T47D (cell line): Measurements from ENCODE around the gene OR52A1.
"Not testable (repeated sequence)": the region's sequence is repeated elsewhere in the genome, so short reads cannot be mapped to it uniquely, and the experiment has no call there.

Experiments
- DNase-seq, 2 experiments: peaks; one replicate each; pipeline versions ENCODE4 v3.0.0 to v3.0.0-alpha.2; 2011 to 2012; ENCODE audit warnings: low read depth in 1 of 2, low spot score in 1 of 2
- JUND ChIP-seq: IDR thresholded peaks from 2 replicates; pipeline ENCODE4 v1.6.1; 2012; ENCODE audit warnings: low read depth
- in situ Hi-C: cut with HindIII; loops from 2 replicates; pipeline ENCODE4 v1.10.0; 2016; ENCODE audit warnings: low sequenced_read_pairs, low pct_unique_long_range_greater_than_20kb

OR52A1 gene

DNA sequence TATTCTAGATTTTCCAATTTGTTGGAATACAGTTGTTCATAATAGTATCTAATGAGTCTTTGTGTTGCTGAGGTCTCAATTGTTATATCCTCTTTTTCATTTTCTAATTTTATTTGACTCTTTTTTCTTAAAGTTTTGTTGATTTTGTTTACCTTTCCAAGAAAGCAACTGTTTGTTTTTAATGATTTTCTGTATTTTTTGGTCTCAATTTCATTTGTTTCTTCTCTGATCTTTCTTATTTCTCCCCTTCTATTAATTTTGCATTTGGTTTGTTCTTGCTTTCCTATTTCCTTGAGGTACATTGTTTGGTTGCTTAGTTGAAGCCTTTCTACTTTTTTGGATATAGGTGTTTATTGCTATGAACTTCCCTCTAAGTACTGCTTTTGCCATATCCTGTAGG lies 5.2 kb upstream of the OR52A1 start:
- DNase-seq: no peak
- in situ Hi-C loops: no loop called here

DNA sequence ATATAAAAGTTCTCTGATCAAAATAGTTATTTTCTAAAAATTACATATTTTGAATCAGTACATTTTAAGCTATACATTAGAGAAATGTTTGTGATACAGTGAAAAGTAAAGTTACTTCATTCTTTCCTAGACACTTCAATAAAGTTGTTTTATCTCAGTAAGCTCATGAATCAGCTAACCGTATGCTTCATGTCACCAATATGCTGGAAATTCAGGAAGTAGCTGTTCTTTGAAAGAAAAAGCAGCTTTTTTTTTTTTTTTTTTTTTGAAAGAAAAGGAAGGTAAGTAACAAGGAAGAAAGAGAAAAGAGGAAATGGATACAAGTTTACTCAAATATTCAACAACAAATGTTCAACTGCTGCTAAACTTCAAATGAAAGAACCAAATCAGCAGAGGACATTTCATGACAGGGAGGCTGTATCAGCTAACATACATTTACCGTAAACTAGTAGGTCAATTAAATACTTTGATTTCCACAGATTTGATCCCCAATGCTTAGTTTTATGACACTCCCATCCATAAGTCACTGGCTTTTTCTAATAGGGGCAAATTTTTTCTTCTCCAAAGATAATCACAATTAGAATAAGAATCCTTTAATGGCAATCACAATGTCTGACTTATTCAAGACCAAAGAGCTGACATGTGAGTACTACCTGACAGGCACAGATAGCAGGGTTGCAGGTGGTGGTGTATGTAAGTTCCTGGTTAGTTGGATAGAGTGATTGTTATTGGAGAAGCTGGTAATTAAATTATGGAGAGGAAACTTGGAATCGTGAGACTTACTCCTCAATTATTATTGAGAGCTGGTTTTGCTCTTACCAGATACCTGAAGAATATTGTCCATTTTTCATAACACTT lies 754 bp downstream of the OR52A1 start:
- no peak for TF ChIP-seq JUND
- in situ Hi-C loops: no loop called here
- DNase-seq: no peak

More for the DNA sequence above, 5.2 kb upstream of the OR52A1 start:
- no peak for TF ChIP-seq JUND

- DNase-seq: no peak
- in situ Hi-C loops: no loop called here
- no peak for TF ChIP-seq JUND
These were observed 2.8 kb downstream of the OR52A1 start for GRCh38 chr11:5151713-5152153.

DNA sequence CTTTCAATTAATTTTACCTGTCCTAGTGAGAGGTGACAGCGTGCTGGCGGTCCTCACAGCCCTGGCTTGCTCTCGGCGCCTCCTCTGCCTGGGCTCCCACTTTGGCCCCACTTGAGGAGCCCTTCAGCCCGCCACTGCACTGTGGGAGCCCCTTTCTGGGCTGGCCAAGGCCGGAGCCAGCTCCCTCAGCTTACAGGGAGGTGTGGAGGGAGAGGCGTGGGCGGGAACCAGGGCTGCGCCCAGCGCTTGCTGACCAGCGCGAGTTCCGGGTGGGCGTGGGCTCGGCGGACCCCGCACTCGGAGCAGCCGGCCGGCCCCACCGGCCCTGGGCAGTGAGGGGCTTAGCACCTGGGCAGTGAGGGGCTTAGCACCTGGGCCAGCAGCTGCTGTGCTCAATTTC lies 10.4 kb downstream of the OR52A1 start:
- in situ Hi-C loops: not testable (repeated sequence)

GRCh38 chr11:5137996-5138395 lies 16.6 kb downstream of the OR52A1 start, which contains the start of gene OR52A5:
OR52A5 (minus strand) TSS chr11:5138356; CDS start chr11:5132642, 5,714 bp downstream.
- no peak for DNase-seq
- no peak for TF ChIP-seq JUND
- in situ Hi-C loops: no loop called here

More for the DNA sequence above, 10.4 kb downstream of the OR52A1 start:
- DNase-seq: not testable (repeated sequence)

- no peak for TF ChIP-seq JUND
- in situ Hi-C loops: no loop called here
These were observed 17.5 kb downstream of the OR52A1 start for GRCh38 chr11:5137014-5137413.

GRCh38 chr11:5136261-5136660 lies 18.3 kb downstream of the OR52A1 start:
- TF ChIP-seq JUND: no peak
- no peak for DNase-seq
- in situ Hi-C loops: no loop called here

More at GRCh38 chr11:5137014-5137413, 17.5 kb downstream of the OR52A1 start:
- DNase-seq: no peak

GRCh38 chr11:5131584-5132335 lies 22.8 kb downstream of the OR52A1 start:
- TF ChIP-seq JUND: no peak
- DNase-seq: no peak
- in situ Hi-C loops: no loop called here

DNA sequence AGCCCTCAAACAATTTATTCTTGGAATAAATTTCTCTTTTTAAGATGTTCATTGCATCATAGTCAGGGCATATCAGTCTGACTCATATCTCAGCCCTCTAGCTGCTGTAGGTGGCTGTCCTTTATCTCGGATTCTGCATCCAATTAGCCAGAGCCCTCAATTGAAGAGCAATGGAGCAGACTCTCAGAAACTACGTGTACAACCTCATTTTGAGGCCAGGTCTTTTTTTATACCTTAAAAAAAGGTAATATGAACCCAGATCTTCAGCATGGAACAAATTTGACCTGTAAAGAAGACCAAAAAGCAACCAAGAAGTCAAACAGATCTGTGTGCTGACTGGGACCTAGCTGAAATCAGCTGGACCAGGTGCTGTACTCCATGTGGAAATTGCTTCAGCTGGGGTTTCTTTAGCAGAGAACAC lies 25.1 kb downstream of the OR52A1 start:
- no peak for TF ChIP-seq JUND
- in situ Hi-C loops: no loop called here
- DNase-seq: no peak

DNA sequence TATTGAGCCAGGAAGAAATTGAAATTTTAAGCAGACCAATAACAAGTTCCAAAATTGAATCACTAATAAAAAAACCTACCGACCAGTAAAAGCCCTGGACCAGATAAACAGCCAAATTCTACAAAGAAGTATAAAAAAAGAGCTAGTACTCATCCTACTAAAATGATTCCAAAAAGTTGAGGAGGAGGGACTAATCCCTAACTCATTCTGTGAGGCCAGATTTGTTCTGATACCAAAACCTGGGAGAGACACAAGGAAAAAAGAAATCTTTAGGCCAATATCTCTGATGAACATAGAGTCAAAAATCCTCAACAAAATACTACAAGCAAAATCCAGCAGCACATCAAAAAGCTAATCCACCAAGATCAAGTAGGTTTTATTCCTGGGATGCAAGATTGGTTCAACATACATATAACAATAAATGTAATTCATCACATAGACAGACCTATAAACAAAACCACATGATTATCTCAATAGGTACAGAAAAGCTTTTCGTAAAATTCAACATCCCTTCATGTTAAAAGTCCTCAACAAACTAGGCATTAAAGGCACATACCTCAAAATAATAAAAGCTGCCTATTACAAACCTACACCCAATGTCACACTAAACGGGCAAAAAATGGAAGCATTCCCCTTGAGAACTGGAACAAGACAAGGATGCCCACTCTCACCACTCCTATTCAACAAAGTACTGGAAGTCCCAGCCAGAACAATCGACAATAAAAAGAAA lies 29.5 kb downstream of the OR52A1 start:
- TF ChIP-seq JUND: no peak
- in situ Hi-C loops: no loop called here
- DNase-seq: no peak

DNA sequence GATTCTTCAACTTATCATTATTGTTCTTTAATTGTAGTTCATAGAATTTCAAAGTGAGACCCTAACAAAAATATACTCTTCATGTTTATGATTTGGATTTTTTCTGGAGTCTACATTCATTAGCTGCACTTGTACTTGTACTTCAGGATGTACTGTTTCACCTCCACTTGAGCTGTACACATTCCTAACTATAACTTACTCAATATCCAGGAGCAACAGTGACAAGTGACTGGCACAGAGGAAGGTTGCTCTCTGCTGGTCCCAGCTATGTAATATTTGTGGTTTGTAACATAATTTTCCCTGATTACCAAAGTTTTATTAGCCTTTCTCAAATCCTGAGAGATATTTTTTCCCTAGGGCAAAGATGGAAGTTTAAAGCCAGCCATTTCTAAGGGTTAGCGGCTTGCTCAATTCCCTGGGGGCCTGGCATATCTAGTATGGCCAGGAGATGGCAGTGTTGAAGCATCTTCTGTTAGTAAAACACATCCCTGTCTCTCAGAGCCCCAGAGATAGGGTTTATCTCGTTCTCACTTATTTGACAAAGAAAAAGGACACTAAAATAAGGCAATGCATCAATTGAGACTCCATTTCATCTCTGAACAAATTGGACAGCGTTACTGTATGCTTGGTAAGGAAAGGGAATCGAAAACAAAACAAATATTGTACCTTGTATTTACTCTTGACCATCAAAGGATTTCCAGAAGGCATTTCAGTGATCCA lies 30.6 kb downstream of the OR52A1 start:
- DNase-seq: peak in 1 of 2 experiments; percentile 58
- in situ Hi-C loops: no loop called here
- TF ChIP-seq JUND: no peak

- in situ Hi-C loops: no loop called here
- TF ChIP-seq JUND: no peak
- no peak for DNase-seq
These were observed 35.7 kb downstream of the OR52A1 start for GRCh38 chr11:5118893-5119292.
